HepG2 (cell line): ENCODE data around the gene TMEM114. TPM values are rescaled to one million over a fixed set of nuclear protein-coding genes. Genes with fewer than 3 reads are reported as not detected.

Source experiments
- AKAP8 ChIP-seq: sonication (generic); formaldehyde crosslinking; IDR thresholded peaks from 2 replicates; pipeline ENCODE4 v1.5.1; 2020; ENCODE audit warnings: mild to moderate bottlenecking, missing genetic modification reagents
- ARID3A ChIP-seq: IDR thresholded peaks from 2 replicates; pipeline ENCODE4 v1.6.1; 2012; ENCODE audit warnings: low read depth, low read length, improper control_type of control experiment
- E2F2 ChIP-seq: sonication (generic); formaldehyde crosslinking; IDR thresholded peaks from 2 replicates; pipeline ENCODE4 v1.4.0; 2020; ENCODE audit warnings: missing genetic modification reagents, borderline replicate concordance
- GMEB1 ChIP-seq: sonication (generic); formaldehyde crosslinking; IDR thresholded peaks from 2 replicates; pipeline ENCODE4 v1.5.1; 2020; ENCODE audit warnings: missing genetic modification reagents, mild to moderate bottlenecking, borderline replicate concordance
- HDAC2 ChIP-seq: sonication (generic); formaldehyde crosslinking; IDR thresholded peaks from 2 replicates; pipeline ENCODE4 v1.4.0; 2020; ENCODE audit warnings: missing genetic modification reagents
- LCORL ChIP-seq, 2 experiments: fragments of 450-650 bp in 1 of 2; sonication (generic) in 1 of 2; formaldehyde crosslinking in 1 of 2; IDR thresholded peaks; 2 replicates each; pipeline versions ENCODE4 v1.5.0 to v1.6.1; 2017 to 2020; ENCODE audit warnings: antibody characterized with exemption in 1 of 2, missing genetic modification reagents in 1 of 2
- NCOA2 ChIP-seq: sonication (generic); formaldehyde crosslinking; IDR thresholded peaks from 2 replicates; pipeline ENCODE4 v1.8.0; 2022; ENCODE audit warnings: inconsistent platforms
- PITX1 ChIP-seq: sonication (generic); formaldehyde crosslinking; IDR thresholded peaks from 2 replicates; pipeline ENCODE4 v1.5.1; 2020; ENCODE audit warnings: mild to moderate bottlenecking, missing genetic modification reagents
- PRDM15 ChIP-seq: sonication (generic); formaldehyde crosslinking; IDR thresholded peaks from 2 replicates; pipeline ENCODE4 v1.4.0; 2020; ENCODE audit warnings: missing genetic modification reagents
- SATB2 ChIP-seq: sonication (generic); formaldehyde crosslinking; IDR thresholded peaks from 2 replicates; pipeline ENCODE4 v1.5.0; 2020; ENCODE audit warnings: missing genetic modification reagents
- SMC3 ChIP-seq: IDR thresholded peaks from 2 replicates; pipeline ENCODE4 v1.6.1; 2011; ENCODE audit warnings: low read length, improper control_type of control experiment
- TBP ChIP-seq: sonication (generic); formaldehyde crosslinking; IDR thresholded peaks from 2 replicates; pipeline ENCODE4 v1.5.0; 2020; ENCODE audit warnings: missing genetic modification reagents
- YEATS2 ChIP-seq: sonication (generic); formaldehyde crosslinking; IDR thresholded peaks from 2 replicates; pipeline ENCODE4 v1.4.0; 2020; ENCODE audit warnings: missing genetic modification reagents, borderline replicate concordance
- ZBTB34 ChIP-seq: sonication (generic); formaldehyde crosslinking; IDR thresholded peaks from 2 replicates; pipeline ENCODE4 v1.8.0; 2022; ENCODE audit warnings: mild to moderate bottlenecking, missing genetic modification reagents
- ZFP62 ChIP-seq: sonication (generic); formaldehyde crosslinking; IDR thresholded peaks from 2 replicates; pipeline ENCODE4 v1.4.0; 2020; ENCODE audit warnings: missing genetic modification reagents
- ZKSCAN8 ChIP-seq: IDR thresholded peaks from 2 replicates; pipeline ENCODE4 v1.6.1; 2016; ENCODE audit warnings: borderline replicate concordance, missing genetic modification reagents, missing compliant biosample characterization
- ZMYM2 ChIP-seq: sonication (generic); formaldehyde crosslinking; IDR thresholded peaks from 2 replicates; pipeline ENCODE4 v1.8.0; 2022; ENCODE audit warnings: mild to moderate bottlenecking, missing genetic modification reagents
- ZNF501 ChIP-seq: sonication (generic); formaldehyde crosslinking; IDR thresholded peaks from 2 replicates; pipeline ENCODE4 v1.5.1; 2020; ENCODE audit warnings: mild to moderate bottlenecking, moderate library complexity, missing genetic modification reagents
- ZNF614 ChIP-seq: IDR thresholded peaks from 2 replicates; pipeline ENCODE4 v1.6.1; 2018; ENCODE audit warnings: missing biosample characterization, missing genetic modification reagents, inconsistent platforms, borderline replicate concordance
- polyA plus RNA-seq, 8 experiments: library from polyadenylated mRNA; depleted of rRNA in 3 of 8; stranded (reverse) in 7 of 8; unstranded in 1 of 8; fragments of >200 nt; fragmentation: Illumina TruSeq in 4 of 8; extraction: Trizol in 4 of 8; gene quantifications; 2 replicates each; pipeline versions ENCODE4 v1.2.1 to v1.2.3, GENCODE V29; 2011 to 2016; ENCODE audit warnings: low read depth in 4 of 8, missing spikeins in 1 of 8, mixed read lengths in 1 of 8; ENCODE audit not compliant: insufficient read depth in 1 of 8
- total RNA-seq, 5 experiments: library from RNA; depleted of rRNA; stranded (reverse); fragments of >200 nt; fragmentation: Illumina TruSeq; extraction: Trizol; gene quantifications; 2 replicates each; pipeline ENCODE4 v1.2.3, GENCODE V29; 2016; ENCODE audit warnings: low read depth in 1 of 5

TMEM114 gene
- total and polyA plus RNA-seq, 2 of the 13 experiments (the other 11 are each of a cell fraction or from before 2014, with no cell fraction given): not detected

- TF ChIP-seq ZBTB34: no peak
- no peak for TF ChIP-seq SATB2 (CRISPR knock-in tag)
- 0 out of 2 replicates have a peak, but pooled peaks have one; percentile 32 for TF ChIP-seq HDAC2 (CRISPR knock-in tag)
- TF ChIP-seq ZKSCAN8 (CRISPR knock-in tag): no peak
- no peak for TF ChIP-seq ZMYM2 (CRISPR knock-in tag)
- TF ChIP-seq ZNF614: no peak
- TF ChIP-seq ARID3A: peak; percentile 32; the same call in 1 of the 2 replicates
- peak; percentile 89 for TF ChIP-seq SMC3
- no peak for TF ChIP-seq E2F2 (CRISPR knock-in tag)
- TF ChIP-seq LCORL (IDR thresholded peaks at IDR 0.05): no peak
- no peak for TF ChIP-seq LCORL (CRISPR knock-in tag; IDR thresholded peaks at IDR 0.05)
- 0 out of 2 replicates have a peak, but pooled peaks have one; percentile 16 for TF ChIP-seq PITX1 (CRISPR knock-in tag)
- 0 out of 2 replicates have a peak, but pooled peaks have one; percentile 27 for TF ChIP-seq ZNF501 (CRISPR knock-in tag)
- no peak for TF ChIP-seq GMEB1 (CRISPR knock-in tag)
- peak; percentile 86 for TF ChIP-seq PRDM15 (CRISPR knock-in tag)
- no peak for TF ChIP-seq YEATS2 (CRISPR knock-in tag)
- TF ChIP-seq ZFP62 (CRISPR knock-in tag): no peak
- no peak for TF ChIP-seq AKAP8 (CRISPR knock-in tag)
- TF ChIP-seq NCOA2 (CRISPR knock-in tag): no peak
- no peak for TF ChIP-seq TBP (CRISPR knock-in tag)
These were observed 44.9 kb upstream of the TMEM114 start (continued) for GRCh38 chr16:8634991-8635736.
